ENCODE data around the gene SYT17. TPM values are rescaled to one million over a fixed set of nuclear protein-coding genes. Genes with fewer than 3 reads are reported as not detected.

Gene SYT17
- total RNA-seq, 1 experiment from 2014 or later = not detected

GRCh38 chr16:19242987-19243575 is 75.0 kb downstream of the SYT17 start:
- Histone ChIP-seq H4K20me1 (ENCODE audit: insufficient read depth, low read depth, low read length) (no peaks in the 10 kb centered on the region), H3K4me2 (ENCODE audit: low read depth, low read length, poor library complexity, severe bottlenecking) (no peak overlapping the region), H3K4me3 (ENCODE audit: low read length) (no peak overlapping the region), H3K4me1 (ENCODE audit: low read length) (no peaks in the 10 kb centered on the region), H3K36me3 (ENCODE audit: insufficient read depth, low read length) (no peaks in the 10 kb centered on the region), H3K27me3 (ENCODE audit: low read length) (no peaks in the 10 kb centered on the region), H3K27ac (ENCODE audit: low read length) (no peak overlapping the region), H2AFZ (ENCODE audit: low read length) (no peak overlapping the region), H3K9ac (ENCODE audit: low read length) (no peak overlapping the region), H3K9me2 (replicated peaks; ENCODE audit: insufficient read depth, low read length) (no peaks in the 10 kb centered on the region), H3K79me2 (ENCODE audit: low read length) (no peaks in the 10 kb centered on the region), H3K9me3 (ENCODE audit: low read length) (no peaks in the 10 kb centered on the region)
- DNase-seq = no peak

GRCh38 chr16:19245326-19245925 is 77.4 kb downstream of the SYT17 start:
- no peak overlapping the region for H3K9ac ChIP-seq (ENCODE audit: low read length)
- no peak for DNase-seq
- H3K4me1 ChIP-seq (ENCODE audit: low read length) = no peaks in the 10 kb centered on the region
- no peak overlapping the region for H3K4me2 ChIP-seq (ENCODE audit: low read depth, low read length, poor library complexity, severe bottlenecking)
- H3K9me3 ChIP-seq (ENCODE audit: low read length) = no peaks in the 10 kb centered on the region
- H3K4me3 ChIP-seq (ENCODE audit: low read length) = no peak overlapping the region
- H3K9me2 ChIP-seq (replicated peaks; ENCODE audit: insufficient read depth, low read length) = no peaks in the 10 kb centered on the region
- no peaks in the 10 kb centered on the region for H3K27me3 ChIP-seq (ENCODE audit: low read length)
- no peak overlapping the region for H3K27ac ChIP-seq (ENCODE audit: low read length)
- no peaks in the 10 kb centered on the region for H3K36me3 ChIP-seq (ENCODE audit: insufficient read depth, low read length)
- no peak overlapping the region for H2AFZ ChIP-seq (ENCODE audit: low read length)
- H4K20me1 ChIP-seq (ENCODE audit: insufficient read depth, low read depth, low read length) = no peaks in the 10 kb centered on the region
- no peaks in the 10 kb centered on the region for H3K79me2 ChIP-seq (ENCODE audit: low read length)

GRCh38 chr16:19252904-19253303 is 84.9 kb downstream of the SYT17 start:
- Histone ChIP-seq H2AFZ (ENCODE audit: low read length) (no peak overlapping the region), H3K4me1 (ENCODE audit: low read length) (no peaks in the 10 kb centered on the region), H3K9ac (ENCODE audit: low read length) (no peak overlapping the region), H3K9me2 (replicated peaks; ENCODE audit: insufficient read depth, low read length) (no peaks in the 10 kb centered on the region), H3K36me3 (ENCODE audit: insufficient read depth, low read length) (no peaks in the 10 kb centered on the region), H3K9me3 (ENCODE audit: low read length) (no peaks in the 10 kb centered on the region), H4K20me1 (ENCODE audit: insufficient read depth, low read depth, low read length) (no peaks in the 10 kb centered on the region), H3K79me2 (ENCODE audit: low read length) (no peaks in the 10 kb centered on the region), H3K27ac (ENCODE audit: low read length) (no peak overlapping the region), H3K27me3 (ENCODE audit: low read length) (no peaks in the 10 kb centered on the region), H3K4me3 (ENCODE audit: low read length) (no peak overlapping the region), H3K4me2 (ENCODE audit: low read depth, low read length, poor library complexity, severe bottlenecking) (no peak overlapping the region)
- no peak for DNase-seq

- Histone ChIP-seq H3K79me2 (ENCODE audit: low read length) (no peaks in the 10 kb centered on the region), H3K4me2 (ENCODE audit: low read depth, low read length, poor library complexity, severe bottlenecking) (no peak overlapping the region), H3K27ac (ENCODE audit: low read length) (no peak overlapping the region), H3K9me3 (ENCODE audit: low read length) (no peaks in the 10 kb centered on the region), H3K4me3 (ENCODE audit: low read length) (no peak overlapping the region), H4K20me1 (ENCODE audit: insufficient read depth, low read depth, low read length) (no peaks in the 10 kb centered on the region), H3K36me3 (ENCODE audit: insufficient read depth, low read length) (no peaks in the 10 kb centered on the region), H3K9me2 (replicated peaks; ENCODE audit: insufficient read depth, low read length) (no peaks in the 10 kb centered on the region), H2AFZ (ENCODE audit: low read length) (no peak overlapping the region), H3K9ac (ENCODE audit: low read length) (no peak overlapping the region), H3K4me1 (ENCODE audit: low read length) (no peaks in the 10 kb centered on the region), H3K27me3 (ENCODE audit: low read length) (no peaks in the 10 kb centered on the region)
- DNase-seq = no peak
Observed at GRCh38 chr16:19254611-19255010, 86.6 kb downstream of the SYT17 start.

GRCh38 chr16:19264123-19264673 is 96.2 kb downstream of the SYT17 start:
- H3K9me2 ChIP-seq (replicated peaks; ENCODE audit: insufficient read depth, low read length) = no peaks in the 10 kb centered on the region
- no peaks in the 10 kb centered on the region for H3K36me3 ChIP-seq (ENCODE audit: insufficient read depth, low read length)
- no peaks in the 10 kb centered on the region for H4K20me1 ChIP-seq (ENCODE audit: insufficient read depth, low read depth, low read length)
- H3K27ac ChIP-seq (ENCODE audit: low read length) = no peak overlapping the region
- peaks cover under 1% of the 10 kb centered on the region; the same call in 1 of the 2 replicates for H3K9me3 ChIP-seq (ENCODE audit: low read length)
- H3K79me2 ChIP-seq (ENCODE audit: low read length) = no peaks in the 10 kb centered on the region
- H2AFZ ChIP-seq (ENCODE audit: low read length) = no peak overlapping the region
- DNase-seq = no peak
- H3K4me3 ChIP-seq (ENCODE audit: low read length) = no peak overlapping the region
- H3K9ac ChIP-seq (ENCODE audit: low read length) = no peak overlapping the region
- H3K4me1 ChIP-seq (ENCODE audit: low read length) = no peaks in the 10 kb centered on the region
- no peak overlapping the region for H3K4me2 ChIP-seq (ENCODE audit: low read depth, low read length, poor library complexity, severe bottlenecking)
- H3K27me3 ChIP-seq (ENCODE audit: low read length) = no peaks in the 10 kb centered on the region

GRCh38 chr16:19265380-19265930 is 97.4 kb downstream of the SYT17 start:
- no peak overlapping the region for H2AFZ ChIP-seq (ENCODE audit: low read length)
- no peaks in the 10 kb centered on the region for H3K4me1 ChIP-seq (ENCODE audit: low read length)
- H3K4me3 ChIP-seq (ENCODE audit: low read length) = no peak overlapping the region
- H3K9me2 ChIP-seq (replicated peaks; ENCODE audit: insufficient read depth, low read length) = no peaks in the 10 kb centered on the region
- H3K27ac ChIP-seq (ENCODE audit: low read length) = no peak overlapping the region
- H3K27me3 ChIP-seq (ENCODE audit: low read length) = no peaks in the 10 kb centered on the region
- no peak for DNase-seq
- H3K4me2 ChIP-seq (ENCODE audit: low read depth, low read length, poor library complexity, severe bottlenecking) = no peak overlapping the region
- H3K9ac ChIP-seq (ENCODE audit: low read length) = no peak overlapping the region
- no peaks in the 10 kb centered on the region for H3K36me3 ChIP-seq (ENCODE audit: insufficient read depth, low read length)
- no peaks in the 10 kb centered on the region for H4K20me1 ChIP-seq (ENCODE audit: insufficient read depth, low read depth, low read length)
- peaks cover 4% of the 10 kb centered on the region; the same call in 1 of the 2 replicates for H3K9me3 ChIP-seq (ENCODE audit: low read length)
- H3K79me2 ChIP-seq (ENCODE audit: low read length) = no peaks in the 10 kb centered on the region

GRCh38 chr16:19266774-19267173 is 98.7 kb downstream of the SYT17 start:
- no peaks in the 10 kb centered on the region for H3K79me2 ChIP-seq (ENCODE audit: low read length)

GRCh38 chr16:19269098-19269497 is 101.1 kb downstream of the SYT17 start:
- H3K27ac ChIP-seq (ENCODE audit: low read length) = no peak overlapping the region
- H3K9me2 ChIP-seq (replicated peaks; ENCODE audit: insufficient read depth, low read length) = no peaks in the 10 kb centered on the region
- H3K27me3 ChIP-seq (ENCODE audit: low read length) = no peaks in the 10 kb centered on the region
- H3K4me3 ChIP-seq (ENCODE audit: low read length) = no peak overlapping the region
- DNase-seq = no peak
- no peak overlapping the region for H3K9ac ChIP-seq (ENCODE audit: low read length)
- no peaks in the 10 kb centered on the region for H4K20me1 ChIP-seq (ENCODE audit: insufficient read depth, low read depth, low read length)
- no peaks in the 10 kb centered on the region for H3K36me3 ChIP-seq (ENCODE audit: insufficient read depth, low read length)
- H3K9me3 ChIP-seq (ENCODE audit: low read length) = peaks cover 4% of the 10 kb centered on the region; the same call in 1 of the 2 replicates
- no peaks in the 10 kb centered on the region for H3K4me1 ChIP-seq (ENCODE audit: low read length)
- H3K4me2 ChIP-seq (ENCODE audit: low read depth, low read length, poor library complexity, severe bottlenecking) = no peak overlapping the region
- no peaks in the 10 kb centered on the region for H3K79me2 ChIP-seq (ENCODE audit: low read length)
- no peak overlapping the region for H2AFZ ChIP-seq (ENCODE audit: low read length)

More at GRCh38 chr16:19266774-19267173, 98.7 kb downstream of the SYT17 start:
- Histone ChIP-seq H2AFZ (ENCODE audit: low read length) (no peak overlapping the region), H3K9me3 (ENCODE audit: low read length) (peaks cover 4% of the 10 kb centered on the region; the same call in 1 of the 2 replicates), H3K4me2 (ENCODE audit: low read depth, low read length, poor library complexity, severe bottlenecking) (no peak overlapping the region), H3K27ac (ENCODE audit: low read length) (no peak overlapping the region), H3K36me3 (ENCODE audit: insufficient read depth, low read length) (no peaks in the 10 kb centered on the region), H3K27me3 (ENCODE audit: low read length) (no peaks in the 10 kb centered on the region), H3K9me2 (replicated peaks; ENCODE audit: insufficient read depth, low read length) (no peaks in the 10 kb centered on the region), H4K20me1 (ENCODE audit: insufficient read depth, low read depth, low read length) (no peaks in the 10 kb centered on the region), H3K4me3 (ENCODE audit: low read length) (no peak overlapping the region), H3K9ac (ENCODE audit: low read length) (no peak overlapping the region), H3K4me1 (ENCODE audit: low read length) (no peaks in the 10 kb centered on the region)
- no peak for DNase-seq
